GM12873 (cell line): ENCODE measurements around the gene UBAC2.

Experiments used
- TF ChIP-seq, protein P1 (sequence below): IDR thresholded peaks from 2 replicates; pipeline ENCODE4 v1.5.1; 2012; ENCODE audit warnings: low read depth, mild to moderate bottlenecking, moderate library complexity, low read length, control low read depth; ENCODE audit not compliant: insufficient read depth; ENCODE audit errors: missing control alignments

Gene UBAC2

DNA sequence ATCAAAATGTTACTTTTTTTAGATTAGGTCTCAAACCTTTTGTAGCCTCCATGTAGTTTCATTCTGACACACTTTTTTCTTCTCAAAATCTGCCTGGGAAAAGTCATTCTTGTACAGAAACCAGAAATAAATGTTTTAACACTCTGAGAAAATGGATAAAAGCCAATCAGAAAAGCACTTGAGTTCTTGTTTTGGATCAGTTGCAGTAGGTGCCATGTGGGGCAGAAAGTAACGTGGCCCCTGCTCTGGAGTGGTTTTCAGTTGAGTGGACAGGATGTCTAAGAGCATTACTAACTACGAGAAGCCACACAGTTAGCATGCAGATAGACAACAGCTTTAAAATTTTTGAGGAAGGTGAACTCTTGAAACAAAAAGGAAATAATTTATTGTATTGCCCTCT is 87.4 kb downstream of the UBAC2 start:
- TF ChIP-seq, protein P1, sequence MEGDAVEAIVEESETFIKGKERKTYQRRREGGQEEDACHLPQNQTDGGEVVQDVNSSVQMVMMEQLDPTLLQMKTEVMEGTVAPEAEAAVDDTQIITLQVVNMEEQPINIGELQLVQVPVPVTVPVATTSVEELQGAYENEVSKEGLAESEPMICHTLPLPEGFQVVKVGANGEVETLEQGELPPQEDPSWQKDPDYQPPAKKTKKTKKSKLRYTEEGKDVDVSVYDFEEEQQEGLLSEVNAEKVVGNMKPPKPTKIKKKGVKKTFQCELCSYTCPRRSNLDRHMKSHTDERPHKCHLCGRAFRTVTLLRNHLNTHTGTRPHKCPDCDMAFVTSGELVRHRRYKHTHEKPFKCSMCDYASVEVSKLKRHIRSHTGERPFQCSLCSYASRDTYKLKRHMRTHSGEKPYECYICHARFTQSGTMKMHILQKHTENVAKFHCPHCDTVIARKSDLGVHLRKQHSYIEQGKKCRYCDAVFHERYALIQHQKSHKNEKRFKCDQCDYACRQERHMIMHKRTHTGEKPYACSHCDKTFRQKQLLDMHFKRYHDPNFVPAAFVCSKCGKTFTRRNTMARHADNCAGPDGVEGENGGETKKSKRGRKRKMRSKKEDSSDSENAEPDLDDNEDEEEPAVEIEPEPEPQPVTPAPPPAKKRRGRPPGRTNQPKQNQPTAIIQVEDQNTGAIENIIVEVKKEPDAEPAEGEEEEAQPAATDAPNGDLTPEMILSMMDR: no peak

DNA sequence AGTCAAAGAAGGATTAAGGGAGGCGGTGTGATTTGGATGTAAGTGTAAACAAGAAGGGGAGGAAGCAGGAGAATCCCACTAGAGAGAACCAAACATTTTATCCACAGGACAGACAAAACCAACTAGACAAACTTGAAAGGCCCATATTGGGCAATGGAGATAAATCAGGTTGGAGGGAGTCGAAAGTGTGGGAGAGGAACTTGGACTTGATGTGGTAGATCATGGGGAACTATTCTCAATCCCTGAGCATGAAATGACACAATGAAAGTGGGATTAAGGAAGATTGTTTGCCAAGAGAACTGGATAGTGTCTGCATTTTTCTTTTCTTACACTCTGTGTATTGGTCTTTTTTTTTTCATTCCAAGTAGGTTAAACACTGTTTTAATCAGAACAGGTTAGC is 88.6 kb downstream of the UBAC2 start:
- TF ChIP-seq, protein P1: no peak

DNA sequence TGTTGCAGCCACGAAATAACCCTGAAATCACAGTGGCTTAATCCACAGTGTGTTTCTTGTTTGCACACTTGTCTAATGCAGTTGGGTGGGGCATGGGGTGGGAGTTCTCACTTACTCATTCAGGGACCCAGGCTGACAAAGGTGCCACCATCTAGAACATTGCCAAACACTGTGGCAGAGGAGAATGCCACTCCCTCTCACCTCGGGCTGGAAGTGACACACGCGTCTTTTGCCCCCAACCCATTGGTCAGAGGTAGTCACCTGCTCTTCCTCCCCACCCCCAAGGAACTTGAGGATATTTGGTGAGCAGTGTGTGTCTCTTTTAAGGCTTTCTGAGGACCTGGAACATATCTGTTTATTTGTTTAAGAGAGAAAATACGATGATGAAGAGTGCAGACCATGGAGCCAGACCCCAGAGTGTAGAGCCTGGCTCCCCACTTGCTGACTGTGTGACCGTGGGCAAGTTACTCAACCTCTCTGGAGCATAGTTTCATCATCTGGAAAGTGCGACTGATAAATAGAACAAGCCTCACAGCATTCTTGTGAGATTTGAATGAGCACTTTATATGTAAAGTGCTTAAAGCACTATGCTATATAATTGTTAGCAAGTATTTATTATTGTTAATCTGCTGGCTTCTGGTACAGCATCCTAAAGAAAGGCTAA is 89.2 kb downstream of the UBAC2 start:
- TF ChIP-seq, protein P1: no peak

DNA sequence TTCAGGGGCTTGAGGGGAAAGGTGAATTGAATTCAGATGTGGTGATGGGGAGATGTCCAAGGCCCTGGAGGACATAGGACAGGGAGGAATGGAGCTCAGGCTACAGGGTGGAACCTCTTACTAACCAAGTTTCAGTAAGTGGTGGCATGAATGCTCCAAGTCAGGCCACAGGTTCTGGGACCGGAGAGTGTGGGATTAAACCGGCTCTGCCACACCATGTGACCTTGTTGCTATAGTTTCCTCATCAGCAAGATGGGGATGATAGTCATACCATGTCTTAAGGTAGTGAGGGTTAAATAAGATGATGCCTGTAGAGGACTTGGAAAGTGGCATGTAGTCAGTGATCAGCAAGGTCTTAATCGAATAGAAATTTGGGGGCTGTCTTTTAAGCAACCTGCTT is 90.2 kb downstream of the UBAC2 start:
- TF ChIP-seq, protein P1: no peak

DNA sequence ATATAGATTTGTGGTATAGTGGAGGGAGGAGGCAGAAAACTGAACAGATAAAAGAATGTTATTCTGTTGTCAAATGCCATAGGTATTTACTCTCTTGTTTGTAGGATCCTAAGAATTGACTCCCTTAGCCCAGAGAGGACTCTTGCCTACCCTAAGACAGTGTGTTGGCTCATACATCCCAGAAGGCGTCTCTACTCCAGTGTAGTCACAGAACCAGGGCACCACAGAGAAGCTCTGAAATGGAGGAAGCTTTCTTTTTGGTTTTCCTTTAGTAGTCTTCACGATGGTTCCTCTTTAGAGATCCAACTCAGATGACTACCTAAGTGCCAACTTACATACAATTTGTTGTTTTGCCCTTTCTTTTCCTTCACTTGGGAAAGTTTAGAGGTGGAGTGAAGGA is 92.5 kb downstream of the UBAC2 start:
- TF ChIP-seq, protein P1: no peak

DNA sequence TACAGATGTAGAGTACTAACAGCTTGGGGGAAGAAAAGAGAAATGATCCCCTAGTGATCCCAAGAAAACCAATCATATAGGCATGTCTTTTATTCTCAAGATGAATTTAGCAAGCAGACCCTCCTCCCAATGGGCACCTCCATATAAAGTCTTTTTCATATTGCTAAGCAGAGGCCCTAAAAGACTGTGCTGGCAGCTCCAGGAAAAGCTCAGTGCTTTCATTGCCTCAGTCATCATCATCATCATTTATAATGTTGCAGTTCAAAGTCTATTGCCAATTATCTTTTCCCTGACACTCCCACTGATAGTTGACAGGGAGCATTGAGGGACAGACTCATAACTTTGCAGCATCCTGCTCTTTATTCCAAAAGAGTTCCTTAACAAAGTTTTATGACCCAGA is 93.5 kb downstream of the UBAC2 start:
- TF ChIP-seq, protein P1: no peak

DNA sequence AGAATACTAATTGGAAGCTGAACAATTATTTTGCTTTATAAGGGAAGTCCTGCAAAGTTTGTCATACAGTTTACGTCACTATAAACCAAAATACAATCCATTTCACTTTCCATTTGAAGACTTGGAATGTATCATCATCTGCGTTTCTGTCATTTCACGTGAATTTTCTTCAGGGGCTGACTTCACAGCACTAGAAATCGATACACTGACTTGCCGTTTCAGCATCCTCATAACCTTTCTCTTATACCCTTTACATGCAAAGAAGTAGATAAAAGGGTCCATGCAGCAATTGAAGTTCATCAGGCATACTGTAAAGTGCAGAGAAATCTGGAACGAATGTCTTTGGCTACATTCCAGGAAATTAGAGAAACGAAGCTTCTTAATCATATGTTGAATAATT is 94.3 kb downstream of the UBAC2 start:
- TF ChIP-seq, protein P1: no peak
